Measurements from ENCODE around the gene AGTRAP. TPM values are rescaled to one million over a fixed set of nuclear protein-coding genes. Genes with fewer than 3 reads are reported as not detected.

Gene AGTRAP
- total and polyA plus RNA-seq, 2 donors (not counting 3 experiments of a cell fraction or from before 2014, with no cell fraction given) = 41.6 to 101 TPM

DNA sequence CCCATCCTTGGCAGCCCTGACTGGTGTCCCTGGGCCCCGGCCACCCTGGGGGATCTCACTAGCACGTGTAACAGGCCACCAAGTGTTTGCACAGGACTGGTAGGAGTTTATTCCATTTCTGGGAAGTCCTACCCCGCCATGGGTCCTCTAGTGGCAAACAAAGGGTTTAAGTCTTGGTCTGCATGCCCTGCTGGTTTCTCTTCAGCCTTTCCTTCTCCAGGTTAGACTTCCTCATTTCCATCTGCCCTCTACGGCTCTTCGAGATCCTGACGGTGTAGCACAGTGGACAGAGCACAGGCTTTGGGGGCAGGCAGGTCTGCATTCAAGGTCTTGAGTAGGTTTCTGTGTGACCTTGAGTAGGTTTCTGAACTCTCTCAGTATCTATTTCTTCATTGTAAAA is 2.8 kb downstream of the AGTRAP start:
- H3K4me3 ChIP-seq (replicated peaks in 1 of 3; ENCODE audit: insufficient read depth in 1 of 3, low read depth in 1 of 3, low read length in 3 of 3) = no peak overlapping the region
- H3K4me1 ChIP-seq (ENCODE audit: control insufficient read depth, extremely low read depth, insufficient read depth, low read length) = peaks cover 6% of the 10 kb centered on the region
- DNase-seq (ENCODE audit: low read depth, low spot score) (no peak), FAIRE-seq (no peak)
- no TSS peak for BruUV-seq (replicated peaks)
- H2AFZ ChIP-seq (ENCODE audit: low read depth, low read length) = no peak overlapping the region
- dilution Hi-C loops (cut with MboI; ENCODE audit: extremely low pct_ligation_motif_present, low sequenced_read_pairs) (no loop called here), intact Hi-C loops (cut with micrococcal nuclease) (loop anchor here (10.0 kb wide), 1 partner anchor 464 kb away; the partner anchor contains the start of gene UBIAD1)
- H3K79me2 ChIP-seq (ENCODE audit: control insufficient read depth, insufficient read depth, low read length) = no peaks in the 10 kb centered on the region
- ChIA-PET POLR2A (no interaction called here), CTCF (interaction anchor here (0.6 kb wide), 1 partner anchor 59 kb away, joined by 3 read pairs; no protein-coding TSS in a partner anchor)
- H3K9me1 ChIP-seq (replicated peaks; ENCODE audit: control insufficient read depth, extremely low read depth, insufficient read depth, low read length) = no peaks in the 10 kb centered on the region
- no peaks in the 10 kb centered on the region for H3K9me3 ChIP-seq (replicated peaks; ENCODE audit: control insufficient read depth, insufficient read depth, low read length)
- no peaks in the 10 kb centered on the region for H3K27me3 ChIP-seq (ENCODE audit: control insufficient read depth in 2 of 2, insufficient read depth in 2 of 2, low read length in 2 of 2)
- no peak overlapping the region for H3K27ac ChIP-seq (ENCODE audit: insufficient read depth, low read depth, low read length)
- H3K9ac ChIP-seq (replicated peaks; ENCODE audit: extremely low read depth, insufficient read depth, low read length) = no peak overlapping the region
- TF ChIP-seq FOS (IDR thresholded peaks at IDR 0.05; ENCODE audit: borderline replicate concordance, insufficient read depth, low read length) (no peak), JUN (IDR thresholded peaks at IDR 0.05; ENCODE audit: borderline replicate concordance, insufficient read depth, insufficient read length, low read depth) (no peak), EZH2 (IDR thresholded peaks at IDR 0.05; ENCODE audit: borderline replicate concordance, low read depth, low read length, severe bottlenecking) (no peak), POLR2AphosphoS5 (IDR thresholded peaks at IDR 0.05; ENCODE audit: insufficient read depth, low read depth, low read length) (no peak), POLR2A (IDR thresholded peaks at IDR 0.05; ENCODE audit: low read depth, low read length) (no peak), MYC (IDR thresholded peaks at IDR 0.05; ENCODE audit: low read depth, low read length) (no peak)
- TF ChIP-seq, protein P1, sequence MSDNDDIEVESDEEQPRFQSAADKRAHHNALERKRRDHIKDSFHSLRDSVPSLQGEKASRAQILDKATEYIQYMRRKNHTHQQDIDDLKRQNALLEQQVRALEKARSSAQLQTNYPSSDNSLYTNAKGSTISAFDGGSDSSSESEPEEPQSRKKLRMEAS (IDR thresholded peaks at IDR 0.05; ENCODE audit: insufficient read depth, insufficient read length) = no peak
- TF ChIP-seq, protein P2, sequence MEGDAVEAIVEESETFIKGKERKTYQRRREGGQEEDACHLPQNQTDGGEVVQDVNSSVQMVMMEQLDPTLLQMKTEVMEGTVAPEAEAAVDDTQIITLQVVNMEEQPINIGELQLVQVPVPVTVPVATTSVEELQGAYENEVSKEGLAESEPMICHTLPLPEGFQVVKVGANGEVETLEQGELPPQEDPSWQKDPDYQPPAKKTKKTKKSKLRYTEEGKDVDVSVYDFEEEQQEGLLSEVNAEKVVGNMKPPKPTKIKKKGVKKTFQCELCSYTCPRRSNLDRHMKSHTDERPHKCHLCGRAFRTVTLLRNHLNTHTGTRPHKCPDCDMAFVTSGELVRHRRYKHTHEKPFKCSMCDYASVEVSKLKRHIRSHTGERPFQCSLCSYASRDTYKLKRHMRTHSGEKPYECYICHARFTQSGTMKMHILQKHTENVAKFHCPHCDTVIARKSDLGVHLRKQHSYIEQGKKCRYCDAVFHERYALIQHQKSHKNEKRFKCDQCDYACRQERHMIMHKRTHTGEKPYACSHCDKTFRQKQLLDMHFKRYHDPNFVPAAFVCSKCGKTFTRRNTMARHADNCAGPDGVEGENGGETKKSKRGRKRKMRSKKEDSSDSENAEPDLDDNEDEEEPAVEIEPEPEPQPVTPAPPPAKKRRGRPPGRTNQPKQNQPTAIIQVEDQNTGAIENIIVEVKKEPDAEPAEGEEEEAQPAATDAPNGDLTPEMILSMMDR (IDR thresholded peaks at IDR 0.05; ENCODE audit: extremely low read depth in 1 of 2, insufficient read depth in 1 of 2, low read depth in 1 of 2, low read length in 2 of 2) = no peak
- H4K20me1 ChIP-seq (replicated peaks; ENCODE audit: control insufficient read depth, extremely low read depth, insufficient read depth, low read length) = no peaks in the 10 kb centered on the region
- H3K36me3 ChIP-seq (ENCODE audit: control insufficient read depth in 2 of 2, extremely low read depth in 1 of 2, insufficient read depth in 2 of 2, low read length in 2 of 2) = no peaks in the 10 kb centered on the region
- H3K4me2 ChIP-seq (ENCODE audit: insufficient read depth, low read length) = no peak overlapping the region
